NCI-H510A (cell line): Measurements from ENCODE around the gene DPEP2.
"Not testable (repeated sequence)": the region's sequence is repeated elsewhere in the genome, so short reads cannot be mapped to it uniquely, and the experiment has no call there.

Experiments used
- DNase-seq: peaks from one replicate; lab custom pipeline; 2025; lab: John Stamatoyannopoulos, UW

DPEP2 gene

DNA sequence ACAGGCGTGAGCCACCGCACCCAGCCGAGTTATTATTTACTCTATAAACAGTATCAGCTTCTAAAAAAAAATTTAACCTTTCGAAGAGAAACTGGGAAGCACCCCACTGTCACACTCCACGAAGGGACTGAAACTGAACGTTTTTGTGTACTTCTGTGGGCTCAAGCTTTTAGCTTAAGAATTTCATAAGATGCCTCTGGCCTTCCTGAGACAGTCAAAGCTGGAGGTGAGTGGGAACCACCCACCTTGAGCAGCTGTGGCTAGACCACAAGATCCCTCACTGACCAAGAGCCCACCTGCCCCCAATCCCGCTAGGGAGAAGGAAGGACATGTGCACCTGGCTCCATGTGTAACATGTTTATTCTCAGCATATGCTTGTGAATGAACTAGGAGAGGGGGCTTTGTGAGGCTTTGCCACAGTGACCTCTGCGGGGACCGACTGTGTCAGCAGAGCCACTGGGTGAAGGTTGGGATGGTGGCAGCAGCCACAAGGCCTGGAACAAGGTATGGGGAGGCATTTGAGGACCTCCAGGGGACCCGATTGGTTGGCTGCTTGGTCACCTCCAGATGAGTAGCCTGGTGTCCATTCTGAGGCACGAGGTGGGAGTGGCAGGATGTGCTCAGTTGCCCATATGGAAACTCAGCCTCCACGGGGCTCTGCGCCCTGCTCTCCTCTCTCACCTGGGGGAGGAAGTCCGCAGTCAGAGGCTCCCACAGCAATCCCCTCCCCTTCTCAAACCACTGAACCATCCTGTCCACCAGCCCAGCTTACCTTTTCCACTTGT is 23.8 kb downstream of the DPEP2 start:
- no peak for DNase-seq

DNA sequence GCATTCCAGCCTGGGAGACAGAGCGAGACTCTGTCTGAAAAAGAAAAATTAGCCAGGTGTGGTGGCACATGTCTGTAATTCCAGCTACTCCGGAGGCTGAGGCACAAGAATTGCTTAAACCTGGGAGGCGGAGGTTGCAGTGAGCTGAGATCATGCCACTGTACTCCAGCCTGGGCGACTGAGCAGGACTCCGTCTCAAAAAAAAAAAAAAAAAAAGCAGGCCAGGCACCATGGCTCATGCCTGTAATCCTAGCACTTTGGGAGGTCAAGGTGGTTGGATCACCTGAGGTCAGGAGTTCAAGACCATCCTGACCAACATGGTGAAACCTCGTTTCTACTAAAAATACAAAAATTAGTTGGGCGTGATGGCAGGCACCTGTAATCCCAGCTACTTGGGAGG is 27.0 kb downstream of the DPEP2 start:
- not testable (repeated sequence) for DNase-seq

DNA sequence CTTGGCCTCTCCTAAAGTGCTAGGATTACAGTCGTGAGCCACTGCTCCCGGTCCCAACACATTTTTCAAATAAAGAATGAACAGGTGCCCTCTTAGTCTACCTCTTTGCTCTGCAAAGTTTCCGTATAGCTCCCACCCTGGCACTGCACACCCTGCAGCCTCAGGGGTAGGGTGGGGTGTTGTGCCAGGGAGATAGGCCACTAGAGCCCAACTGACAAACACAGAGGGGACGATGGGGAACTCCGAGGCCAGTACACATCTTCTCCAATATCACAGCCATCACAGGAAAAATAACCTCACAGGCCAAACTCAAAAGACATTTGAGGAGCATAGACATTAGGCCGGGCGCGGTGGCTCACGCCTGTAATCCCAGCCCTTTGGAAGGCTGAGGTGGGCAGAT is 28.2 kb downstream of the DPEP2 start:
- no peak for DNase-seq

DNA sequence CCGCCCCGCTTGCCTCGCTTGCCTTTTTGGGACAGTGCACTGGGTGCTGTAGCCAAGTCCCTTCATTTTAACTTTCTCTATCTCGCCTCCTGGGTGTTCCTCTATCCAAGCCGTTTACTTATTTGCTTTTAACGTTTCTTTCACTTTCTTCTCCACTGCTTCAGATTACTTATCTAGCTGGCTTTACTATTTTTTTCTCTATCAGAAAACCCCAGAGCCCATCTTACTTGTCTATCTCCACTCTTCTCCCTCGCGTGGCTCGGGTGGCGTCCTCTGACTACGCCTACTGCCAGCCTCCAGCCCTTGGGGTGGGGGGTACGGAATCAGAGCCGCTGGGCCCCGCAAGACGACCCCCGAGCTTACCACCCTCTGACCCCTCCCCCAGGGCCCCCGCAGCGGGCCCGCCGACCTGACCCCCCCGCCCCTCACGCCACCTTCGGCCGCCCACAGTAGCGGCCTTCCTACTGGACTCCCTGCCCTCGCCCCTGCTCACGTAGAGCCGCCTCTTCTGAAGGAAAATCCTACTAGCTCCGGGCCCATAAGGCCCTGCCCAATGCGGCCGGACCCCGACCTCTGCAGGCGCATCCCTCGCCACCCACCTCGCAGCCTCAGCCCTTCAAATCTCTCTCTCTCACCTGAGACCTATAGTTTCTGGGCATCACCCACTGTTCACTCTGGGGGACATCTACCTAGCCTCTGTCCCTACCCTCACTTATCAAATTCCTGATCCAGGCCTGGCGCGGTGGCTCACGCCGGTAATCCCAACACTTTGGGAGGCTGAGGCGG is 29.8 kb downstream of the DPEP2 start:
- DNase-seq = no peak

DNA sequence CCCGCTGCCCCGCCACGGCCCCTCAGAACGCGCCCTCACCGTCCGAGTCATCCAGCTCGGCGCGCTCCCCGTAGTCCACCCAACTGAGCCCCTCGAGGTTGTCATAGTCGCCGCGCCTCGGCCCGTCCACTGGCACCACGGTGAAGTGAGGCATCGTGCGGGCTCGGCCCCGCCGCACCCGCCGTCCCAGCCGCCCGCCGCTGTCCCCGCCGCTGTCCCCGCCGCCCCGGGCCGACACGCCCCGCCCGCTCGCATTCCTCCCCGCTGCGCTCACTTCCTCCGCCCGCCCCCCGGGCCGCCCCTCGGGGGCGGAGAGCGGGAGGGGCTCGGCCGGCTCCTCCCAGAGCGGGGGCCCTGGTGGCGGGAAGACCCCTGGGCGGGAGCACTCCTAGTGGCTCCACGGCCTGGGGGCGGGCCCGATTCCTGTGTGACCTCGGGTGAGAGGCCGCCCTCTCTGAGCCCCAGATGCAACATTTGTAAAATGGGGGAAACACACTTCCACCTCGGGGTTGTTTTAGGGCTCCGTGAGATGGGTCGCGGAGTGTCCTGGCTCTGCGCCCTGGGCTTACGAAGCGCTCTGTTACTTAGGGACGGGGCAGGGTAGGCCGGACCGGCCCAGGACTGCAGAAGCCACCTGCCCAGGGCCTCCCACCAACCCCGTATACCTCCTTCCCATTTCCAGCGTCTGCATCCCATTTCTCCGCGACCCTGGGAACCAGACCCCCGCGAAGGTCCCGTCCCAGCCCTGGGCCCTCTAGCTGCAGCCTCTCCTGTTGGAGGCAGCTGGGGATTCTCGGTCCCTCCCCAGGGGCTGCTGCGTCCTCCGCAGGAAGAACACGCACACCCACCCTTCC is 30.7 kb downstream of the DPEP2 start, which contains the start of gene SLC12A4:
Gene SLC12A4 (minus strand): TSS at position 238 of the 854 bp plus-strand sequence. CDS start 84 bp downstream, at position 154.
- DNase-seq = peak; percentile 20

DNA sequence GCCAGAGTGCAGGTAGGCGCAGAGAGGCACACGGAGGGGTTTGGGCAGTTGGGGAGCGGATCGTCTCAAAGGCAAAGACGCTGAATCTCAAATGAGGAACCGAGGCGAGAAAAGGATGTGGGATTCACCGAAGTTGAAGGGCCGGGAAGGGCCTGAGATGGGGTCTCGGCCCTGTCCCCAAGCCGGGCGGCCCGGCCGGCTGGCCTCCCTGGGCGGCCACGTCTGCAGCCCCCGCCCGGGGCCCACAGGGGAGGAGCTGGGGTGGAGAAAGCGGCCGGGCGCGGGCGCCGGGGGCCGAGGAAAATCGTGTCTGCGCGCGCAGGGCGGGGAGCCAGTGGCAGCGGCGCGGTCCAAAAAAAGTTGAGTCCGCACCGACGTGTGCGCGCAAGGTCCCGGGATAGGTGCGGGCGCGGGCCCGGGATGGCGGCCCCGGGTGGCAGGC is 31.3 kb downstream of the DPEP2 start:
- no peak for DNase-seq

DNA sequence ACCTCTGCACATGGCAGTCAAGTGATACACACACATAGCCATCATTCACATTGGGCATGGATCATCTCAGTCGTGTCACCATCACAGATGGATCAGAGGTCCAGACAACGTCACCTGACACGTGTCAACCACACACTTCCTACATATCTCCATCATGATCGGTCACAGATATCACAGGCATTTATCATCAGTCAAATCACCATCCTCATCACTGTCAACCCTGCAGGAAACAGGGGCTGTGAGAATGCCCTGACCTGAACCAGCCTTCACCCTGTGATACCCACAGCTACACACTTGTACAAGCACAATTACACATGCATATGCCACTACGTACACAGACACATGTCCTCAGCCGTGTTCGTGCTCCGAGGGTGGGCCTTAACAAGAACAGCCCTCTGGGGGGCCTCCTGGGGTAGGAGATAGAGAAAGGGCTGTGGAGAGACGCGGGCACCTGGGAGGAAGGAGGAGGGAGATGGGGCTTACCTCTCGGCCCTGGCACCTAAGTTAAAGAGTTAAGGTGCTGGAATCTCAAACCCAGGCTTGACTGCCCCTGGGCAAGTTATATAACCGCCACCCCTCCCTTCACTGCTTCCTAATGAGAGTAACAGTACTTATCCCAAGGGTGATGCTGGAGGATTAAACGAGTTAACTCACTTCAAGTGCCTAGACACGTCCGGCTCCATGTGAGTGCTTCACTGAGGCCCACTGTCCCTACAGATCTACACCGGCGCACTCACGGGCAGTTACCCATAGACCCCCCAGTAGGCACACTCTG is 31.9 kb downstream of the DPEP2 start:
- DNase-seq = no peak

DNA sequence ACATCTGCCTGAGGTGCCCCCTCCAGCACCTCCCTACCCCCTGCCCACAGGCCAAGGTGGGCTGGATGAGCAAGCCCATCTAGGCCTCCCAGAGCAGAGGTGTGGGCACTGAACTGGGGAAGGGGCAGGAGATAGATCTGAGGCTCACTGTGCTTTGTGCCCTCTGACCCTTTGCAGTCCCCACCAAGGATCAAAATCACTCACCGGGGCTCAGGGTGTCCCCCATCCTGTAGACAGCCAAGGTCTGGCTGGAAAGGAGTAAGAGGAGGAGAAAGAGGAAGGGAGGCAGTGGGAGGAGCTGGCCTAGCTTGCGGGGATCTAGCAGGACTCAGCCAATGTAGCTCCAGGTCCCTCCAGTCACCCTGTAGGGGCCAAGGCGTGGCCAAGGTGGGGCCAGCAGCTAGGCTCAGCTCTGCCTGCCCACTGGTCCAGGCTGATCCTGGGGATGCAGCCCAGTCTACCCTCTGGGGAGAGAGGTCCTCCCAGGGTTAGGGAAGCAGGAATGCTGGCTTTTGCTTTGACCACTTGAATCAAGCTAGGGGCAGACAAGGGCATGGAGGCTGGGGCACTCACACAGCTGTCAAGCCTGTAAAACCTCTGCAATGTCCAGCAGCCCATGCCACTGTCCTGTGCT is 32.6 kb downstream of the DPEP2 start:
- DNase-seq = no peak

DNA sequence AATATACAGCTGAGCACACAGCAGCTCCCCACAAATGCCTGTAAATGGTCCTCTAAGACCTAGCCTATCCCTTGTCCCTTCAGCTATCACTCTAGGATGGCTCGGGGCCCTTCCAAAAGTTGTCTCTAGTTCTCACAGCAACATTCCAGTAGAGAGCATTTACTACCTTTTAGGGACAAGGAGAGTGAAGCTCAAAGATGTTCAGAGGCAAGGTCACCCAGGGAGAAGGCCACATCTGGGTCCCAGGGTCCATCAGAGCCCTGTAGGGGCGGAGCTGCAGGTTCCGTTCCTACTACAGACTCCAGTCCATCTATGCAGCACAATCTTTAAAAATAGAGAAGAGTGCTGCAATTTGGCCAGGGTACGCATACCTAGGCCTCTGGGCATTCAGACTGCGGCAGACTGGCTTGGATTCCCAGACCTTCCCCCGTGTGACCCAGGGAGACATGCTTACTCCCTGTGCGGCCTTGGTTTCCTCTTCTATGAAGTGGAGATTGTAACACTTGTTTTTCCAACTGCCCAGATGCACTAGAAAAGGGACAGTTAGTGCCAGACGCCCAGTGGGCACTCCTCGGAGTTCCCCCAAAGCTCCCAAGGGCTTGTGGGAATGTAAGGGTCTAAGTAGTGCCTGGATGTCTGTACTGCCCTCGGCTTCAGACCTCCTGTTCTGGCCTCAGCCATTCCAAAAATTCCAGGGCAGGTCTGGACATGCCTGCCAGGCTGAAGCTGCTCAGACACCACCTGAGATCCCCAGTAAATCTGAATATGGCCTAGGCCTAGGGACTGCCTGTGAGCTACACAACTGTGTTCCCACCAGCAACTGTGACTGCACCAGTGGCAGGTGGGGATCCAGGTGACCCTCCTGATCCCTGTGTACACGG is 33.4 kb downstream of the DPEP2 start:
- DNase-seq = no peak

DNA sequence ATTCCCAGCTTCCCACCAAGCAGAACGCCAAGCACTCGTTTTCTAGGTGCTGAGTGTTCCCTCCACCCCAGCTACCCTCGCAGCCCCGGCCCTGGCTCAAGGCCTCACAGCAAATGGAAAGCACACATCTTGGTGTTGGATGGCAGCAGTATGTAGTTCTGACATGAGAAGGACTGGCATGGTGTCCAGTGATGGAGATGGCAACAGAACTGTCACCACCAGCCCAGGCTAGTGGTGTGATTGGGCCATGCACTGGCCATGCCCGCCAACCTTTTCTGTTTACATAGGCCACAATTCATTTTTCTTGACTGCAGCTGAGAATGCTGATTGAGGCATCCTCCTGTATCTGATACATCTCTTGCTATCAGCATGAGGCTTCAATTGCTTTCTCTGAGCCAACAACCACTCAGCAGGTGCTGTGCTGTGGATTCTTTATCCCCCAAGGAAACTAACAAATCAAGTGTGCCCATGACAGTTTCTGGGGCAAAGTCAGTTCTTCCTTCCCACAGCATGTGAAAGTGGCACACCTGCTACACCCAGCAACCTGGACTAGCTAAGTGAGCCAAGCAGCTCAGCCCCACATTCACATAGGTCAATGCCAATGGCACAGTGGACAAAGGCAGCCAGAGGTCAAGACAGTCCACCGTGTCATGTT is 34.7 kb downstream of the DPEP2 start:
- no peak for DNase-seq

DNA sequence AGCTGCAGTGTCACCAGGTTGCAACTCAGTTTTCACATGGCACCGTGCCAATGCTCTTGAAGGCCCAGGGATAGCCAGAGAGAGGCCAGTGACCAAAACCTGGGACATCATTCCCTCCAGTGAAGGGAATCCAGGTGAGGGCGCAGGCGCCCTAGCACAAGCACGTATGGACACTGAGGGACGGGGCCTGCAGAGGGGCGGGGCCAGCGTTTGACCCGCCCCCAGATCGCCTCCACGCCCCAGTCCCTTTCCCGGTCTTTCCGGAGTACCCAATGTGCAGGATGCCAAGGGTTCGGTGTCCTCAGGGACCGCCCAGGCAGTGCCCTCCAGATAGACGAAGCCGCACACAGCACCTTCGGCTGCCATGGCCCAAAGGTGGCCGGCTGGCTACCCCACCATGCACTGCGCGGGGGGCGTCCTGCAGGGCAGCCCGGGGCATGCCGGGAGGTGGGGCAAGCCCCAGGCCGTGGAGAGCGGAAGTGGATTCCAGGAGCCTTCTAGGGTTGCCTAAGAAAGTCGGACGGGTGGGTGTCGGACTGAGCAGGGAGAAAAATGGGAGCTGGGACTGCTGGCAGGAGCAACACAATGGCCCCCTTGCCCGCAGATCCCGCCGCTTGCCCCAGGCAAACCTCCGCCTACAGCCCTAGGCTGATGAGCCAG is 35.5 kb downstream of the DPEP2 start:
- DNase-seq = no peak

DNA sequence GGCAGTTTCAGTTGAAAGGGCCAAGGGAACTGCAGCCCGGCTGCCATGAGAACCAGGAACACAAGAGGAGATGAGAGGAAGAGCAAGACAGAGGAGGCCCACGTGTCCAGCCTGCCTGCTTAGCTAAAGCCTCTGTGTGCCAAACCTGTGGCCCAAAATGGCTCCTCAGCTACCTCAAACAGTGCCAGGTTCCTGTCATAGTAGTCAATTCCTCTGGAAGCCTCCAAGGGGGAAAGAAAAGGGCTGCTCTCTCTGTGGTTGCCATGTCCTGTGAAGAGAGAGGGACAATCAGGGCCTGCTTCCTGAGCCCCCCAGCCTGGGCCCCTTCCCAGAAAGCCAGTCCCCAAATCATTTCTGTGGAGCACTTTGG is 36.0 kb downstream of the DPEP2 start:
- no peak for DNase-seq

DNA sequence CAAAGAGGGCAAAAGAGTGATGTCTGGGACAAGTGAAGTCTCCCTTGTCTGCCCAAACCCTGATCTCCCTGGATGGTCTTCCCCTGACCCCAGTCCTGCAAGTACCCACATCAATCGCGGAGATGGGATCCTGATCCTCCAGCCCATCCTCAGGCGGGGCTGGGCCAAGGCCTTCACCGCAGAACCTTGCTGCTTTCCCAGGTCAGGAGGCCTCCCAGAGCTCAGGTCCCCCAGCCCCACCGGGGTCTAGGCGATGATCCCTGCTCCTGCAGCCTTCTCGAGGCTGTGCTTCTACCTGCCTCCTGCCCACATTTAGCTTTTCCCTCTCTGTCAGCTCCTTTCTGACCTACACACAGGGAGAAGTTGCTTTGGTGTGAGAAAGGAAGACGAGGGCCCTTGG is 37.1 kb downstream of the DPEP2 start:
- no peak for DNase-seq

DNA sequence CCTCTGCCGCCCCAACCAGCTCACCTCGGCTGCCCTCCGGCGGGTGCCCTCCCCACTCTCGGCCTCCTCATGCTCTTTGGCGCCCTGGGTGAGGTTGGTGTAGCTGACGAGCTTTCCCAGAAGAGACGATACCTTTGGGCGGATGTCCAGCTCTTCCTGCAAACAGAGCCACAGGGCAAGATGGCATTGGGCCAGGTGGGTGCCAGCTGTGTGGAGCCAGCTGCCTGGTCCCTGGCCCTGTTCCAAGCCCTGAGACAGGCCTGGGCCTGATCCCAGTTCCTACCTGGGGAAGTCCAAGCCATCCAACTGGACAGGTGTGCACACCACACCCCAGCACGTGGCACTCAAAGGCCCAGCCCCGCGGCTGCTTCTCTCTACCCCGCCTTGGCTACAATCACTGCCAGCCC is 37.7 kb downstream of the DPEP2 start:
- DNase-seq = peak; percentile 90

DNA sequence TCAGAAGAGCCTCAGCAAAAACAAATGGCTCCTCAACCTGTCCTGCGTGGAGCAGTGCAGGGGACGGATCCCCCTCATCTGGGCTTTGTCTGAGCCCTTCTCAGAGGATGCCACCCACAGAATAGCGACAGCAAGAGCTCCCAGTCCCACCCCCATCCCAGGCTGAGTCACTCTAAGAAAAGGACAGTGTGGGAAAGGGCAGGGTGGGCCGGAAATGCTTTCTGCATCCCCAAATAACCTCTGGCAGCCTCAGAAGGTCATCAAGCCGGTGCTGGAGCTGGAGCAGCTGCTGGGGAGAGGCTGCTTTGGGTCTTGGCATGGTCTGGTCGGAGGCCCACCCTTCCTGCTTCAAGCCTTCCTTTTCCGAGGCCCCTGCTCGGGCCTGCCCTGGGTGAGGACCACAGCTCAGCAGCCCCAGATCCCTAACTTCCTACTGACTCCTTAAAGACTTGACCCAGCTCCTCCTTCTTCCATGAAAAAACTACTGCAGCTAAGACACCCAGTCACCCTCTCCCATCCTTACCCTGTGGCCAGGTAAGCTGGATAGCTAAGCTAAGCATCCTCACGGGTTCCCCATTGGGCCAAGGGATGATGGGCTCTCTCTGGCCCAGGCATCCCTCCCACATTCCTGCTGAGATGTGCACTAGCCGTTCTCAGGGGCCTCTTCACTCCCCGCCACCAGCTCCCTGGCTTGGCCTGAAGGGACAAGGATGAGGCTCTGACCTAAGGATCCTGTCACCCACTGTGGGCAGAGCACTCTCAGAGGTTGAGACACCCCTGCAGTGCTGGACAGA is 39.6 kb downstream of the DPEP2 start:
- no peak for DNase-seq

DNA sequence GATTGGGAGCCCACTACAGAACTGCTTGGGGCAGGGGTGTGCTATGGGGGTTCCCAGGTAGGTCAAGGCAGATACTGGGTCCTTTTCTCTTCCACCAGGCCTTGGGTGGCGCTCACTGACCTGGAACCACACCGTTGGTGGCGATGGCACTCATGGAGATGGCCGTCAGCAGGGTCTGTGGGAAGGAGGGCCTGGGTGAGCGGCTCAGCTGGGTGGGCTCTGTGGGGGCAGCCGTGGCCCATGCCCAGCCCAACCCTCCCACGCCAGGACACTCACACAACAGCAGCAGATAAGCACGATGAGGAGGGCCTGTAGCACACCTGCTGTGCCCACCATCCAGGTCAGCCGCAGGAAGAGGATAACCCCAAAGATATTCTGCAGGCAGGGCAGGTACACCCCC is 41.7 kb downstream of the DPEP2 start:
- no peak for DNase-seq

DNA sequence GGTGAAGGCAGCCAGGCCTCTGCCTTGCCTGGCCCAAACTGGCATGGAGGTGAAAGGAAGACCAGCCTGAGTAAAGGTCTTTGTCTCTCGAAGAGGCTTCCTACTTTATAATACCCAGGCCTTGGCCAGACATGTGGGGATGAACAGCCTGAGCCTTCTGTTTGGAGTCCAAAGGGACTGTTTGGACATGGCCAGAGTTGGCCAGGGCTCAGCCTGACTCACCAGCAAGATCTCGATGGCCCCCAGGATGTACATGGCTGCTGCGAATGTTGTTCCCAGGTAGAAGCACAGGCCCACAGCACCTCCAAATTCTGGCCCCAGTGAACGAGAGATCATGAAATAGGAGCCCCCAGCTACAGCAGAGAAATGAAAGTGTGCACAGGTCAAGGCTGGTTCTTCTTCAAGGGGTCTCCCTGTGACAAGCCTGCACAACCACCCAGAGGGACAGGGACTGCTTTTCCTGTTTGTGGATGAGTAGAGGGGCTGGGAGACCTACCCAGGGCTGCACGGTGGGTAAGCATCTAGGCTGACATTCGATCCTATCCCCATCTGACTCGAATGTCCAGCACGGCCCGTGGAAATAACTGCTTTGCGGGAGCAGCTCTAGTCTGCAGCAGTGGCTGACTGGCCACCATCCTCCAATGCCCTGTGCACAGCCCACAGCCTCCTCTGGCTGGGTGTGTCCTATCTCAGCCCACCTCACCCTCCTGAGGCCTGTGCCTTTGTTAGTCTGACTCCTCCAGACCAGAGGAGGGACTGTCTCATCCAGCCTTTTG is 44.7 kb downstream of the DPEP2 start:
- DNase-seq = no peak
